NCI-H524 (cell line): ENCODE results near the gene CABP1.

Source experiments
- DNase-seq, 2 experiments: peaks; one replicate each; lab custom pipeline; 2025; lab: John Stamatoyannopoulos, UW

Gene CABP1

DNA sequence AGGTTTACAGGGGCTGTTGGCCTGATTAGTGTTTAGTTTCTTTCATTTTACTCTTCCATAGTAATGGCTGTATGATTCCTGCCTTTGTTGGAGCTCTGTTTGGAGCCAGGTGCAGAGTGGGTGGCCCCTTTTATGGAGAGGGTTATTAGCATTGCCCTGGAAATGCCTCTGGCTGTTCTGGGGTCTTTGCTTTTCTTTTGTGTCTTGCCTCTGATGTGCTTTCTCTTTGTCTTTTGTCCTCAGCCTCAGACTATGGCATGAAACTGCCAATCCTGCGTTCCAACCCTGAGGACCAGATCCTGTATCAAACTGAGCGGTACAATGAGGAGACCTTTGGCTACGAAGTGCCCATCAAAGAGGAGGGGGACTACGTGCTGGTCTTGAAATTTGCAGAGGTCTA lies 53.4 kb downstream of the CABP1 start:
- no peak for DNase-seq

- no peak for DNase-seq
These were observed 56.2 kb downstream of the CABP1 start for GRCh38 chr12:120696626-120697025.

- DNase-seq = no peak
These were observed 56.9 kb downstream of the CABP1 start for GRCh38 chr12:120697344-120697743.

DNA sequence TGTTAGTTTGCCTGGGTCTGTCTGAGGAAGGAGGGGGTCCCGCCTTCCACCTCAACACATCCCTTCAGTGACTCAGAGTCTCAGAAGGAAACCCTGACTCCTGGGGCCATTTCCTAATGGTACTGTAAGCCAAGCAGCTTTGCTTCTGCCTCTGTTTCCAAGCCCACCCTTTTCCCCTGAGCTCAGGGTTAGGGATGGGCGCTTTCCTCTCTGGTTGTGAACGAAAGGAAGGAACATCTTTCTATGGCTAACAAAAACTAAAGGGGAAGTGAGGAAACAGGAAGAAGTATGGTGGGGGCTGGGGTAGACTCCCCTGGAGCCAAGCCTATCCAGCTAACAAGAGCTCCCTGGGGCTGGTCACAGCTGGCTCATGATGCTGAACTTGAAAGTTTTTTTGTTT lies 58.2 kb downstream of the CABP1 start:
- DNase-seq = no peak

DNA sequence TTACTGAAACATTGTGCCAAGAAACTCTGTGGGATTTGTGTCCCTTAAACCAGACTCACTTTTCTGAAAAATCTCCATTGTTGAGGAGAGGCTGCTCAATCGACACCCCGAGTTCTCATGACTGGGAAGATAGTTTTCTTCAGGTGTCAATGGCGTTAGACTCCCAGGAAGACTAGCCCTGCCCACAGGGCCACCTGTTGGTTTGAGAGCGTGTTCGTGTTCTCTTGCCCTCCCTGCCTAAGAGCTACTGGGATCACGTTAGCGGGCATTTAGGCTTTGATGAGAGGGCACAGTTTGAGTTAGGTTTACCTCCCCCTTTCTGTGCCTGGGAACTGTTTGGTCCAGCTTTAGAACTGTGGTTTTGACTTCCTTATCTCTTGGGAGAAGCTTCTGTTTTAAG lies 59.1 kb downstream of the CABP1 start:
- DNase-seq = no peak

GRCh38 chr12:120700886-120701285 lies 60.5 kb downstream of the CABP1 start:
- DNase-seq = no peak

GRCh38 chr12:120702637-120703036 lies 62.2 kb downstream of the CABP1 start:
- no peak for DNase-seq

DNA sequence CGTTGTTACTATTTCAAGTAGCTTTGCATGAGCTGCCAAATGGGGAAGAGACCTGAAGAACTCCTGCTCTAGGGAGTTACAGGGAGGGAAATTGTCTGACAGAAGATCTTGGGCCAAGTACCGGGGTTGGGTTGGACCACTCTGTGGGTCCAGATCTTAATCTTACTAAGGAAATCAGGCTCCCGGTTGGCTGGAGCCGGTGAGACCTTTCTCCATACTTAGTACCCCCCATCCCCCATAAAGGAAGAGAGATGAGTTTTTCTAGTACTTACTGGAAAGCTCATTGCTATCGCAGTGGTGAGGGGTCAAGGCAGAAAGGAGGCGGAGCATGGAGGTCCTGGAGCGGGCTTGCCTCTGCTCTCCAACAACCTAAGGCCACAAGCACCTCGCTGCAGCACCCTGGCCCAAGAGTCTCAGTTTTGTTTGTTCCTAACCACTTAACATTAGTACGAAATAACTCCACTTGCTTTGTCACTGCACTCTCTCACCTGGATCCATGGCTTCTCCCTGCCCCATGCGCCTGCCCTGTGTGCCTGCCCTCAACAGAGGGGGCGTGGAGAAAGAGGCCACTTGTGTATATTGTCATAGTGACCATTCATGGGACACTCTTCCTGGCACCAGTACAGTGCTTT lies 63.0 kb downstream of the CABP1 start:
- no peak for DNase-seq

DNA sequence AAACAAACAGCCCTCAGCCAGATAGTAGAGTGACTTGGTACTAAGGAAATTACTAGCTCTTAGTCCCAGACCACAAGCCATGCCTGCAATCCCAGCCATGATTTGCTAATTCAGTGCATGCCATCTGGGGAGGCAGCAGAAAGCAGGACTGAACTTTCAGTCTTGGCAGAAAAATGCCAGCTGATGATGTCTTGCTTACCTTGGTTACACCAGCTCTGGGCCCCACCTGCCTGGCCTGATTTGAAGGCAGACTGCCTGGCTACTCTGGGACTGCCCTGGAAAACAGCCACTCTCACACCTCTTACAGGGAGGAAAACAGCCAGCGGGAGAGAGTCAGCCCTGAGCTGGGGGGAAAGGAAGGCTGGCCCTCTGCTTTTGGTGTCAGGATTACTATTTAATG lies 65.2 kb downstream of the CABP1 start:
- no peak for DNase-seq

GRCh38 chr12:120706029-120706428 lies 65.6 kb downstream of the CABP1 start:
- no peak for DNase-seq

DNA sequence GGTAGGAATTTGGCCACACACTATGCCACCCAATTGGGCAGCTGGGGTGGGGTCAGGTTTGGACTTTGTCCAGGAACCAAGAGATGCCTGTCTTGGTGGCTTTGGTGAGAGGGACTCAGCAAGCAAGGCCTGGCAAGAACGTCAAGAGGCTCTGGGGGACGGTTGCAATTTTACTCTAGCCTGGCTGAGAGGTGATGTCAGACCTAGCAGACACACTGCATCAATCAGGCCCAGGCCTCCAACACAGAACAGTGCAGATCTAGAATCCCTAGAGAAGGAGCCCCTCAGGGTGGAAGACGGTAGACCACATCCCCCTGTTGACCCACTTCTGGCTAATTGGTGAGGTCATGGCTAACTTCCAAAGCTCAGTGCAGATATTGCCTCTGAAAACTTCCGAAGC lies 68.2 kb downstream of the CABP1 start:
- no peak for DNase-seq

DNA sequence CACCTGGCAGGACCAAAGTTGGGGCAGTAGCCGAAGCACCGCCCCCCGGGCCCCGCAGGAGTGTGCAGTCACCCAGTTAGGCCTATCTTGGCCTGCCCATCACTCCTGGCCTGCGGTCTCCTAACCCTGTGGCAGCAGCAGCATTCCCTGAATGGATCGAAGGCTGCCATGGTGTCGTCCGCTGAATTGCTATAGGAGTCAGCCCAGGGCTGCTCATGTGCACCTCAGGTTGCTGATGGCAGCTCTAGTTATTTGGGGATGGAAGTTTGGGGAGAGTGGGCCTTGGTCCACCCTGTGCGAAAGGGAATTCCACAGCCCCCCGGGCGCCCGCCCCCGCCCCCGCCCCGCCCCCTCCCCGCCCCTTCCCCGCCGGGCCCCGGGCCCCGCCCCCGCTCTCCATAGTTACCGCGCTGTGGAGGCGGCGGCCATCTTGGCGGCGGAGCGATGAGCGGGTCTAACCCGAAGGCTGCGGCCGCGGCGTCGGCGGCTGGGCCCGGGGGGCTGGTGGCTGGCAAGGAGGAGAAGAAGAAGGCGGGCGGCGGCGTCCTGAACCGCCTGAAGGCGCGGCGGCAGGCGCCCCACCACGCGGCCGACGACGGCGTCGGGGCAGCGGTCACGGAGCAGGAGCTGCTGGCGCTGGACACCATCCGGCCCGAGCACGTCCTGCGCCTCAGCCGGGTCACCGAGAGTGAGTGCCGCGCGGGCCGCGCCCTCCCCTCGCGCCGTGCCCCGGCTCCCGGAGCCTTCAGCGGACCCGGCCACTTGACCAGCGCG lies 69.8 kb downstream of the CABP1 start, which contains the start of gene UNC119B:
UNC119B (plus strand) TSS at position 428 of the 774 bp plus-strand sequence; CDS start at position 445, 17 bp downstream.
- peak; percentile 27 to 47 for DNase-seq

- no peak for DNase-seq
These were observed 70.4 kb downstream of the CABP1 start for GRCh38 chr12:120710805-120711296.

GRCh38 chr12:120711411-120711810 lies 71.0 kb downstream of the CABP1 start:
- no peak for DNase-seq

DNA sequence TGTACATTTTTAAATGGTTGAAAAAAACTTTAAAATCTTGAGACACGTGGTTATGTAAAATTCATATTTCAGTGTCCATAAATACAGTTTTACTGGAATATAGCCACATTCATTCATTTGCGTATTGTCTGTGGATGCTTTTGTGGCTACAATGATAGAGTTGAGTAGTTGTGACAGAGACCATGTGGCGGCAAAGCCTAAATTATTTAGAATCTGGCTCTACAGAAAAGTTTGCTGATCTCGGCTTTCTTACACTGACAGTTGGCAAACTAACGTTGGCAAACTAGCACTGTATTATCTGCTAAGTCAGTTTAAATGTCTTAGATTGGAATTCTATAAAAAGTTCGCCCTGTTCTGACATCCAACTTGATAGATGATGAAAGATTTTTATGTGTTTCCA lies 72.2 kb downstream of the CABP1 start:
- no peak for DNase-seq

- DNase-seq = peak; percentile 43 to 72
These were observed 73.5 kb downstream of the CABP1 start for GRCh38 chr12:120713861-120714482.
